ENCODE results near the gene CFLAR. TPM values are rescaled to one million over a fixed set of nuclear protein-coding genes. Genes with fewer than 3 reads are reported as not detected.

The CFLAR gene
- total and polyA plus RNA-seq, 2 of the 13 experiments (the other 11 are each of a cell fraction or from before 2014, with no cell fraction given): 43.8 to 92.1 TPM

DNA sequence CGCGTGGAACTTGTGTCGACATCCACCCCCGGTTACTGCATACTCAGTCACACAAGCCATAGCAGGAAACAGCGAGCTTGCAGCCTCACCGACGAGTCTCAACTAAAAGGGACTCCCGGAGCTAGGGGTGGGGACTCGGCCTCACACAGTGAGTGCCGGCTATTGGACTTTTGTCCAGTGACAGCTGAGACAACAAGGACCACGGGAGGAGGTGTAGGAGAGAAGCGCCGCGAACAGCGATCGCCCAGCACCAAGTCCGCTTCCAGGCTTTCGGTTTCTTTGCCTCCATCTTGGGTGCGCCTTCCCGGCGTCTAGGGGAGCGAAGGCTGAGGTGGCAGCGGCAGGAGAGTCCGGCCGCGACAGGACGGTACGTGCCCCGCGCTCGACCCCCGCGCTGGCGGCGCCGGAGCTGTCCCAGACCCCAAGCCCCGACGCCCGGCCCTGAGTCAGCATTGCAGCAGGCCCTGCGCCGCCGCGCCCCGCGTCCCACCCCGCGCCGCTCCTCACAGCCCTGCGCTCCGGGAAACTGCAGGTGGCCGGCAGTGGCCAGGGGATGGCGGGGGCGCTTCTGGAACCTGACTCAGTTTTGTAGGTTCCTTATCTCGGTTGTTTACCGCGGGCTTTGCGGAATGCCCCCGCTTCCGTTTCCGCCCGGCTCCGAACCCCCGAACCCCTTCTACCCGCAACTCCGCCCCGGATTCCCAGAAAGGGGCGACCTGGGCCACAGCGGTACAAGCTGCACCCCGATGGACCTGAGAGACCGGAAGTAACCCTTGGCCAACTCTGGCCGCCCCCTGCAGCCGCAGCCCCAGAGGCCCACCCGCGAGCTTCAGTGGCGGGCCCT, at the start of gene CFLAR (continued):
- TF ChIP-seq, protein P1, sequence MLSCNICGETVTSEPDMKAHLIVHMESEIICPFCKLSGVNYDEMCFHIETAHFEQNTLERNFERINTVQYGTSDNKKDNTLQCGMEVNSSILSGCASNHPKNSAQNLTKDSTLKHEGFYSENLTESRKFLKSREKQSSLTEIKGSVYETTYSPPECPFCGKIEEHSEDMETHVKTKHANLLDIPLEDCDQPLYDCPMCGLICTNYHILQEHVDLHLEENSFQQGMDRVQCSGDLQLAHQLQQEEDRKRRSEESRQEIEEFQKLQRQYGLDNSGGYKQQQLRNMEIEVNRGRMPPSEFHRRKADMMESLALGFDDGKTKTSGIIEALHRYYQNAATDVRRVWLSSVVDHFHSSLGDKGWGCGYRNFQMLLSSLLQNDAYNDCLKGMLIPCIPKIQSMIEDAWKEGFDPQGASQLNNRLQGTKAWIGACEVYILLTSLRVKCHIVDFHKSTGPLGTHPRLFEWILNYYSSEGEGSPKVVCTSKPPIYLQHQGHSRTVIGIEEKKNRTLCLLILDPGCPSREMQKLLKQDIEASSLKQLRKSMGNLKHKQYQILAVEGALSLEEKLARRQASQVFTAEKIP (CRISPR knock-in tag; IDR thresholded peaks at IDR 0.05; ENCODE audit: borderline replicate concordance): no peak
- no peak for TF ChIP-seq NBN (conservative IDR thresholded peaks at IDR 0.05)
- TF ChIP-seq, protein P2, sequence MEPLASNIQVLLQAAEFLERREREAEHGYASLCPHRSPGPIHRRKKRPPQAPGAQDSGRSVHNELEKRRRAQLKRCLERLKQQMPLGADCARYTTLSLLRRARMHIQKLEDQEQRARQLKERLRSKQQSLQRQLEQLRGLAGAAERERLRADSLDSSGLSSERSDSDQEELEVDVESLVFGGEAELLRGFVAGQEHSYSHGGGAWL (CRISPR knock-in tag; IDR thresholded peaks at IDR 0.05): peak; percentile 79; the same call in 1 of the 2 replicates
- TF ChIP-seq SP5 (CRISPR knock-in tag; IDR thresholded peaks at IDR 0.05; ENCODE audit: borderline replicate concordance, low read depth): peak; percentile 71
- TF ChIP-seq MAFK (conservative IDR thresholded peaks at IDR 0.05 in 1 of 2, IDR thresholded peaks at IDR 0.05 in 1 of 2; ENCODE audit: low read length in 2 of 2): peak; percentile 29 to 36; a peak in 3 of 4 replicates
- TF ChIP-seq, protein P3, sequence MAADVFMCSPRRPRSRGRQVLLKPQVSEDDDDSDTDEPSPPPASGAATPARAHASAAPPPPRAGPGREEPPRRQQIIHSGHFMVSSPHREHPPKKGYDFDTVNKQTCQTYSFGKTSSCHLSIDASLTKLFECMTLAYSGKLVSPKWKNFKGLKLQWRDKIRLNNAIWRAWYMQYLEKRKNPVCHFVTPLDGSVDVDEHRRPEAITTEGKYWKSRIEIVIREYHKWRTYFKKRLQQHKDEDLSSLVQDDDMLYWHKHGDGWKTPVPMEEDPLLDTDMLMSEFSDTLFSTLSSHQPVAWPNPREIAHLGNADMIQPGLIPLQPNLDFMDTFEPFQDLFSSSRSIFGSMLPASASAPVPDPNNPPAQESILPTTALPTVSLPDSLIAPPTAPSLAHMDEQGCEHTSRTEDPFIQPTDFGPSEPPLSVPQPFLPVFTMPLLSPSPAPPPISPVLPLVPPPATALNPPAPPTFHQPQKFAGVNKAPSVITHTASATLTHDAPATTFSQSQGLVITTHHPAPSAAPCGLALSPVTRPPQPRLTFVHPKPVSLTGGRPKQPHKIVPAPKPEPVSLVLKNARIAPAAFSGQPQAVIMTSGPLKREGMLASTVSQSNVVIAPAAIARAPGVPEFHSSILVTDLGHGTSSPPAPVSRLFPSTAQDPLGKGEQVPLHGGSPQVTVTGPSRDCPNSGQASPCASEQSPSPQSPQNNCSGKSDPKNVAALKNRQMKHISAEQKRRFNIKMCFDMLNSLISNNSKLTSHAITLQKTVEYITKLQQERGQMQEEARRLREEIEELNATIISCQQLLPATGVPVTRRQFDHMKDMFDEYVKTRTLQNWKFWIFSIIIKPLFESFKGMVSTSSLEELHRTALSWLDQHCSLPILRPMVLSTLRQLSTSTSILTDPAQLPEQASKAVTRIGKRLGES (CRISPR knock-in tag; IDR thresholded peaks at IDR 0.05; ENCODE audit: borderline replicate concordance): peak; percentile 87; the same call in 1 of the 2 replicates
- TF ChIP-seq, protein P4, sequence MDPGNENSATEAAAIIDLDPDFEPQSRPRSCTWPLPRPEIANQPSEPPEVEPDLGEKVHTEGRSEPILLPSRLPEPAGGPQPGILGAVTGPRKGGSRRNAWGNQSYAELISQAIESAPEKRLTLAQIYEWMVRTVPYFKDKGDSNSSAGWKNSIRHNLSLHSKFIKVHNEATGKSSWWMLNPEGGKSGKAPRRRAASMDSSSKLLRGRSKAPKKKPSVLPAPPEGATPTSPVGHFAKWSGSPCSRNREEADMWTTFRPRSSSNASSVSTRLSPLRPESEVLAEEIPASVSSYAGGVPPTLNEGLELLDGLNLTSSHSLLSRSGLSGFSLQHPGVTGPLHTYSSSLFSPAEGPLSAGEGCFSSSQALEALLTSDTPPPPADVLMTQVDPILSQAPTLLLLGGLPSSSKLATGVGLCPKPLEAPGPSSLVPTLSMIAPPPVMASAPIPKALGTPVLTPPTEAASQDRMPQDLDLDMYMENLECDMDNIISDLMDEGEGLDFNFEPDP (CRISPR knock-in tag; conservative IDR thresholded peaks at IDR 0.05): no peak
- TF ChIP-seq MBD4 (IDR thresholded peaks at IDR 0.05; ENCODE audit: borderline replicate concordance, low read length): no peak
- no peak for TF ChIP-seq MEF2D (CRISPR knock-in tag; IDR thresholded peaks at IDR 0.05)
- no peak for TF ChIP-seq SRSF9 (IDR thresholded peaks at IDR 0.05; ENCODE audit: borderline replicate concordance, insufficient read depth, low read depth, low read length, poor library complexity, severe bottlenecking)
- peak; percentile 45 for TF ChIP-seq SALL1 (CRISPR knock-in tag; IDR thresholded peaks at IDR 0.05)
- no peak for TF ChIP-seq ATAD3A (CRISPR knock-in tag; IDR thresholded peaks at IDR 0.05)
- TF ChIP-seq RARA (CRISPR knock-in tag; IDR thresholded peaks at IDR 0.05): peak; percentile 43
- TF ChIP-seq CEBPB (IDR thresholded peaks at IDR 0.05; ENCODE audit: borderline replicate concordance, low read depth, low read length): peak; percentile 45; the same call in 1 of the 2 replicates
- peak; percentile 33; the same call in 1 of the 2 replicates for TF ChIP-seq NFE2L1 (CRISPR knock-in tag; IDR thresholded peaks at IDR 0.05; ENCODE audit: borderline replicate concordance)
- peak; percentile 28 for TF ChIP-seq BRCA1 (CRISPR knock-in tag; IDR thresholded peaks at IDR 0.05)
- TF ChIP-seq, protein P5, sequence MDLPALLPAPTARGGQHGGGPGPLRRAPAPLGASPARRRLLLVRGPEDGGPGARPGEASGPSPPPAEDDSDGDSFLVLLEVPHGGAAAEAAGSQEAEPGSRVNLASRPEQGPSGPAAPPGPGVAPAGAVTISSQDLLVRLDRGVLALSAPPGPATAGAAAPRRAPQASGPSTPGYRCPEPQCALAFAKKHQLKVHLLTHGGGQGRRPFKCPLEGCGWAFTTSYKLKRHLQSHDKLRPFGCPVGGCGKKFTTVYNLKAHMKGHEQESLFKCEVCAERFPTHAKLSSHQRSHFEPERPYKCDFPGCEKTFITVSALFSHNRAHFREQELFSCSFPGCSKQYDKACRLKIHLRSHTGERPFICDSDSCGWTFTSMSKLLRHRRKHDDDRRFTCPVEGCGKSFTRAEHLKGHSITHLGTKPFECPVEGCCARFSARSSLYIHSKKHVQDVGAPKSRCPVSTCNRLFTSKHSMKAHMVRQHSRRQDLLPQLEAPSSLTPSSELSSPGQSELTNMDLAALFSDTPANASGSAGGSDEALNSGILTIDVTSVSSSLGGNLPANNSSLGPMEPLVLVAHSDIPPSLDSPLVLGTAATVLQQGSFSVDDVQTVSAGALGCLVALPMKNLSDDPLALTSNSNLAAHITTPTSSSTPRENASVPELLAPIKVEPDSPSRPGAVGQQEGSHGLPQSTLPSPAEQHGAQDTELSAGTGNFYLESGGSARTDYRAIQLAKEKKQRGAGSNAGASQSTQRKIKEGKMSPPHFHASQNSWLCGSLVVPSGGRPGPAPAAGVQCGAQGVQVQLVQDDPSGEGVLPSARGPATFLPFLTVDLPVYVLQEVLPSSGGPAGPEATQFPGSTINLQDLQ (CRISPR knock-in tag; IDR thresholded peaks at IDR 0.05): no peak; the same call in none of the 2 replicates
- TF ChIP-seq IKZF1 (IDR thresholded peaks at IDR 0.05): no peak
- no peak for TF ChIP-seq MZF1 (CRISPR knock-in tag; IDR thresholded peaks at IDR 0.05; ENCODE audit: borderline replicate concordance)
- TF ChIP-seq ZNF205 (CRISPR knock-in tag; IDR thresholded peaks at IDR 0.05): peak; percentile 26; the same call in 1 of the 2 replicates
